Measurements from ENCODE around the gene PSMD3.

PSMD3 gene

GRCh38 chr17:39971076-39971603 is 9.5 kb upstream of the PSMD3 start:
- Histone ChIP-seq H3K36me3 (ENCODE audit: control insufficient read depth in 5 of 5, insufficient read depth in 5 of 5, low read length in 5 of 5) (no peaks in the 10 kb centered on the region), H3K9me3 (ENCODE audit: control insufficient read depth in 5 of 5, low read length in 5 of 5) (no peaks in the 10 kb centered on the region), H3K27me3 (ENCODE audit: control insufficient read depth in 5 of 5, insufficient read depth in 4 of 5, low read length in 5 of 5) (peaks cover 0 to 27% (median 9%) of the 10 kb centered on the region in 5 donors), H3K27ac (ENCODE audit: low read depth, low read length) (no peak overlapping the region), H3K4me3 (ENCODE audit: low read depth in 1 of 5, low read length in 5 of 5) (no peak overlapping the region), H3K4me1 (ENCODE audit: control insufficient read depth in 5 of 5, insufficient read depth in 5 of 5, low read length in 5 of 5) (peaks cover 0 to 34% (median 3%) of the 10 kb centered on the region in 5 donors), H3K9ac (ENCODE audit: low read length in 5 of 5) (no peak overlapping the region)

- H3K36me3 ChIP-seq (ENCODE audit: control insufficient read depth in 5 of 5, insufficient read depth in 5 of 5, low read length in 5 of 5): no peaks in the 10 kb centered on the region
- peaks cover 0 to 23% (median 0%) of the 10 kb centered on the region in 5 donors for H3K4me1 ChIP-seq (ENCODE audit: control insufficient read depth in 5 of 5, insufficient read depth in 5 of 5, low read length in 5 of 5)
- no peaks in the 10 kb centered on the region for H3K9me3 ChIP-seq (ENCODE audit: control insufficient read depth in 5 of 5, low read length in 5 of 5)
- H3K27me3 ChIP-seq (ENCODE audit: control insufficient read depth in 5 of 5, insufficient read depth in 4 of 5, low read length in 5 of 5): peaks cover 0 to 22% (median 10%) of the 10 kb centered on the region in 5 donors
- H3K9ac ChIP-seq (ENCODE audit: low read length in 5 of 5): no peak overlapping the region
- no peak overlapping the region for H3K27ac ChIP-seq (ENCODE audit: low read depth, low read length)
- no peak overlapping the region for H3K4me3 ChIP-seq (ENCODE audit: low read depth in 1 of 5, low read length in 5 of 5)
These were observed 8.3 kb upstream of the PSMD3 start for GRCh38 chr17:39972271-39972670.

- Histone ChIP-seq H3K9me3 (ENCODE audit: control insufficient read depth in 5 of 5, low read length in 5 of 5) (no peaks in the 10 kb centered on the region), H3K27me3 (ENCODE audit: control insufficient read depth in 5 of 5, insufficient read depth in 4 of 5, low read length in 5 of 5) (peaks cover 0 to 22% (median 10%) of the 10 kb centered on the region in 5 donors)
These were observed 7.1 kb upstream of the PSMD3 start for GRCh38 chr17:39973496-39973895.

GRCh38 chr17:39974433-39974832 is 6.2 kb upstream of the PSMD3 start:
- H3K27ac ChIP-seq (ENCODE audit: low read depth, low read length): no peak overlapping the region
- H3K36me3 ChIP-seq (ENCODE audit: control insufficient read depth in 5 of 5, insufficient read depth in 5 of 5, low read length in 5 of 5): no peaks in the 10 kb centered on the region
- peaks cover 0 to 22% (median 7%) of the 10 kb centered on the region in 5 donors for H3K27me3 ChIP-seq (ENCODE audit: control insufficient read depth in 5 of 5, insufficient read depth in 4 of 5, low read length in 5 of 5)
- no peak overlapping the region for H3K4me3 ChIP-seq (ENCODE audit: low read depth in 1 of 5, low read length in 5 of 5)
- no peaks in the 10 kb centered on the region for H3K9me3 ChIP-seq (ENCODE audit: control insufficient read depth in 5 of 5, low read length in 5 of 5)
- H3K9ac ChIP-seq (ENCODE audit: low read length in 5 of 5): no peak overlapping the region
- H3K4me1 ChIP-seq (ENCODE audit: control insufficient read depth in 5 of 5, insufficient read depth in 5 of 5, low read length in 5 of 5): peaks cover 0 to 14% (median under 1%) of the 10 kb centered on the region in 5 donors

More at GRCh38 chr17:39973496-39973895, 7.1 kb upstream of the PSMD3 start:
- Histone ChIP-seq H3K27ac (ENCODE audit: low read depth, low read length) (no peak overlapping the region), H3K4me1 (ENCODE audit: control insufficient read depth in 5 of 5, insufficient read depth in 5 of 5, low read length in 5 of 5) (peaks cover 0 to 19% (median 0%) of the 10 kb centered on the region in 5 donors), H3K4me3 (ENCODE audit: low read depth in 1 of 5, low read length in 5 of 5) (no peak overlapping the region), H3K36me3 (ENCODE audit: control insufficient read depth in 5 of 5, insufficient read depth in 5 of 5, low read length in 5 of 5) (no peaks in the 10 kb centered on the region), H3K9ac (ENCODE audit: low read length in 5 of 5) (no peak overlapping the region)

GRCh38 chr17:39975801-39976200 is 4.8 kb upstream of the PSMD3 start:
- Histone ChIP-seq H3K36me3 (ENCODE audit: control insufficient read depth in 5 of 5, insufficient read depth in 5 of 5, low read length in 5 of 5) (no peaks in the 10 kb centered on the region), H3K27me3 (ENCODE audit: control insufficient read depth in 5 of 5, insufficient read depth in 4 of 5, low read length in 5 of 5) (peaks cover 0 to 15% (median 6%) of the 10 kb centered on the region in 5 donors), H3K27ac (ENCODE audit: low read depth, low read length) (no peak overlapping the region), H3K4me3 (ENCODE audit: low read depth in 1 of 5, low read length in 5 of 5) (no peak overlapping the region), H3K9me3 (ENCODE audit: control insufficient read depth in 5 of 5, low read length in 5 of 5) (no peaks in the 10 kb centered on the region), H3K4me1 (ENCODE audit: control insufficient read depth in 5 of 5, insufficient read depth in 5 of 5, low read length in 5 of 5) (peaks cover 0 to 20% (median 8%) of the 10 kb centered on the region in 5 donors), H3K9ac (ENCODE audit: low read length in 5 of 5) (no peak overlapping the region)

GRCh38 chr17:39979016-39979670 is 1.5 kb upstream of the PSMD3 start:
- no peaks in the 10 kb centered on the region for H3K9me3 ChIP-seq (ENCODE audit: control insufficient read depth in 5 of 5, low read length in 5 of 5)
- no peak overlapping the region for H3K9ac ChIP-seq (ENCODE audit: low read length in 5 of 5)
- peak overlapping the region in 2 of 5 donors; percentile 87 for H3K4me3 ChIP-seq (ENCODE audit: low read depth in 1 of 5, low read length in 5 of 5)
- peaks cover 0 to 4% (median 3%) of the 10 kb centered on the region in 5 donors for H3K36me3 ChIP-seq (ENCODE audit: control insufficient read depth in 5 of 5, insufficient read depth in 5 of 5, low read length in 5 of 5)
- no peak overlapping the region for H3K27ac ChIP-seq (ENCODE audit: low read depth, low read length)
- peaks cover 0 to 7% (median 4%) of the 10 kb centered on the region in 5 donors for H3K27me3 ChIP-seq (ENCODE audit: control insufficient read depth in 5 of 5, insufficient read depth in 4 of 5, low read length in 5 of 5)
- H3K4me1 ChIP-seq (ENCODE audit: control insufficient read depth in 5 of 5, insufficient read depth in 5 of 5, low read length in 5 of 5): peaks cover 3 to 35% (median 26%) of the 10 kb centered on the region in 5 donors

GRCh38 chr17:39979893-39980350 is 685 bp upstream of the PSMD3 start:
- H3K36me3 ChIP-seq (ENCODE audit: control insufficient read depth in 5 of 5, insufficient read depth in 5 of 5, low read length in 5 of 5): peaks cover 0 to 12% (median 11%) of the 10 kb centered on the region in 5 donors
- H3K4me1 ChIP-seq (ENCODE audit: control insufficient read depth in 5 of 5, insufficient read depth in 5 of 5, low read length in 5 of 5): peaks cover 3 to 35% (median 26%) of the 10 kb centered on the region in 5 donors
- peaks cover 0 to 4% (median 0%) of the 10 kb centered on the region in 5 donors for H3K27me3 ChIP-seq (ENCODE audit: control insufficient read depth in 5 of 5, insufficient read depth in 4 of 5, low read length in 5 of 5)
- H3K27ac ChIP-seq (ENCODE audit: low read depth, low read length): peak overlapping the region; percentile 90
- peak overlapping the region; percentile 71 to 98 (median 87) for H3K4me3 ChIP-seq (ENCODE audit: low read depth in 1 of 5, low read length in 5 of 5)
- H3K9me3 ChIP-seq (ENCODE audit: control insufficient read depth in 5 of 5, low read length in 5 of 5): no peaks in the 10 kb centered on the region
- H3K9ac ChIP-seq (ENCODE audit: low read length in 5 of 5): peak overlapping the region; percentile 40 to 77 (median 71)

- Histone ChIP-seq H3K4me3 (ENCODE audit: low read depth in 1 of 5, low read length in 5 of 5) (peak overlapping the region; percentile 92 to 98 (median 97)), H3K27me3 (ENCODE audit: control insufficient read depth in 5 of 5, insufficient read depth in 4 of 5, low read length in 5 of 5) (peaks cover 0 to 2% (median 0%) of the 10 kb centered on the region in 5 donors), H3K9me3 (ENCODE audit: control insufficient read depth in 5 of 5, low read length in 5 of 5) (no peaks in the 10 kb centered on the region), H3K27ac (ENCODE audit: low read depth, low read length) (peak overlapping the region; percentile 90), H3K4me1 (ENCODE audit: control insufficient read depth in 5 of 5, insufficient read depth in 5 of 5, low read length in 5 of 5) (peaks cover 3 to 35% (median 26%) of the 10 kb centered on the region in 5 donors), H3K36me3 (ENCODE audit: control insufficient read depth in 5 of 5, insufficient read depth in 5 of 5, low read length in 5 of 5) (peaks cover 5 to 26% (median 24%) of the 10 kb centered on the region in 5 donors), H3K9ac (ENCODE audit: low read length in 5 of 5) (peak overlapping the region; percentile 57 to 100 (median 100))
These were observed 667 bp downstream of the PSMD3 start for GRCh38 chr17:39981207-39981741.

- Histone ChIP-seq H3K9ac (ENCODE audit: low read length in 5 of 5) (peak overlapping the region; percentile 57 to 100 (median 100)), H3K27me3 (ENCODE audit: control insufficient read depth in 5 of 5, insufficient read depth in 4 of 5, low read length in 5 of 5) (peaks cover 0 to under 1% (median 0%) of the 10 kb centered on the region in 5 donors), H3K27ac (ENCODE audit: low read depth, low read length) (peak overlapping the region; percentile 90), H3K36me3 (ENCODE audit: control insufficient read depth in 5 of 5, insufficient read depth in 5 of 5, low read length in 5 of 5) (peaks cover 5 to 32% (median 30%) of the 10 kb centered on the region in 5 donors), H3K9me3 (ENCODE audit: control insufficient read depth in 5 of 5, low read length in 5 of 5) (no peaks in the 10 kb centered on the region), H3K4me3 (ENCODE audit: low read depth in 1 of 5, low read length in 5 of 5) (peak overlapping the region; percentile 92 to 98 (median 97)), H3K4me1 (ENCODE audit: control insufficient read depth in 5 of 5, insufficient read depth in 5 of 5, low read length in 5 of 5) (peaks cover 3 to 35% (median 26%) of the 10 kb centered on the region in 5 donors)
These were observed 1.3 kb downstream of the PSMD3 start for GRCh38 chr17:39981766-39982375.

Data from subcutaneous abdominal adipose tissue (tissue), 5 donors.